Esophagus muscularis mucosa (tissue), 4 donors: ENCODE data around the gene KCNH4. TPM values are rescaled to one million over a fixed set of nuclear protein-coding genes. Genes with fewer than 3 reads are reported as not detected.

ENCODE experiments used
- DNase-seq: peaks from one replicate; pipeline ENCODE4 v3.0.0-alpha.2; 2017; ENCODE audit errors: extremely low spot score
- H3K27ac ChIP-seq, 4 donors: fragments of 200-600 bp; sonication (generic); replicated peaks in 1 of 4; 1 replicate in 3 of 4; 2 replicates in 1 of 4; pipeline ENCODE4 v1.5.1; 2016 to 2019; ENCODE audit warnings: mild to moderate bottlenecking in 1 of 4
- H3K27me3 ChIP-seq, 4 donors: fragments of 200-600 bp; sonication (generic); one replicate each; pipeline versions ENCODE4 v1.5.1 to v1.6.0; 2016 to 2019
- H3K36me3 ChIP-seq, 4 donors: fragments of 200-600 bp; sonication (generic); one replicate each; pipeline ENCODE4 v1.5.1; 2016 to 2019
- H3K4me1 ChIP-seq, 4 donors: fragments of 200-600 bp; sonication (generic); one replicate each; pipeline ENCODE4 v1.5.1; 2016 to 2019
- H3K4me3 ChIP-seq, 4 donors: fragments of 200-600 bp; sonication (generic); 1 replicate in 2 of 4; 2 replicates in 2 of 4; pipeline ENCODE4 v1.5.1; 2016 to 2019; ENCODE audit warnings: mild to moderate bottlenecking in 4 of 4, moderate library complexity in 1 of 4
- H3K9me3 ChIP-seq, 4 donors: fragments of 200-600 bp; sonication (generic); 1 replicate in 3 of 4; 2 replicates in 1 of 4; pipeline ENCODE4 v1.5.1; 2016 to 2019
- CTCF ChIP-seq, 3 experiments: fragments of 200-600 bp in 2 of 3; fragments of 450-650 bp in 1 of 3; sonication (generic) in 2 of 3; IDR thresholded peaks; one replicate each; pipeline ENCODE4 v1.5.1; 2017 to 2019; ENCODE audit warnings: antibody characterized with exemption in 3 of 3, mild to moderate bottlenecking in 2 of 3, moderate library complexity in 1 of 3
- EP300 ChIP-seq: sonication (generic); formaldehyde crosslinking; IDR thresholded peaks from one replicate; pipeline ENCODE4 v1.6.1; 2017; ENCODE audit warnings: antibody characterized with exemption
- POLR2A ChIP-seq: fragments of 450-650 bp; IDR thresholded peaks from one replicate; pipeline ENCODE4 v1.6.1; 2017; ENCODE audit warnings: antibody characterized with exemption, moderate library complexity, mild to moderate bottlenecking, low read depth
- POLR2AphosphoS5 ChIP-seq, 2 donors: sonication (generic); formaldehyde crosslinking; IDR thresholded peaks; one replicate each; pipeline ENCODE4 v1.6.1; 2017; ENCODE audit warnings: antibody characterized with exemption in 2 of 2
- WGBS: methylation state at CpG from one replicate; pipeline ENCODE4 v1.1.5; 2018; 5-methylcytosine and 5-hydroxymethylcytosine counted together
- intact Hi-C: fragments of 100-400 bp; cut with DNase I; formaldehyde crosslinking; loops from one replicate; pipeline ENCODE4 v1.15.1; 2023
- total RNA-seq, 4 donors: library from RNA; depleted of rRNA; stranded (reverse); fragments of >200 nt; gene quantifications; one replicate each; pipeline versions ENCODE4 v1.1.0 to v1.2.1, GENCODE V29; 2016

Gene KCNH4
- total RNA-seq, 4 donors from 2014 or later = 0.17 to 0.42 (median 0.26) TPM

GRCh38 chr17:42197564-42198156 is 16.7 kb upstream of the KCNH4 start:
- no peak for TF ChIP-seq CTCF (IDR thresholded peaks at IDR 0.05)
- no peak for TF ChIP-seq POLR2A
- no peak for TF ChIP-seq POLR2AphosphoS5 (IDR thresholded peaks at IDR 0.05)
- TF ChIP-seq EP300 = no peak
- H3K4me3 ChIP-seq = no peak overlapping the region
- H3K4me1 ChIP-seq = peaks cover 15 to 24% (median 21%) of the 10 kb centered on the region in 4 donors
- no peaks in the 10 kb centered on the region for H3K9me3 ChIP-seq
- no peaks in the 10 kb centered on the region for H3K27me3 ChIP-seq
- intact Hi-C loops = loop anchor here (10.0 kb wide), 1 partner anchor 97 kb away; no protein-coding TSS in a partner anchor
- 94% methylated on average over 8 of the region's 8 CpGs for WGBS
- no peak overlapping the region for H3K27ac ChIP-seq
- no peak for DNase-seq
- peaks cover 13 to 37% (median 25%) of the 10 kb centered on the region in 4 donors for H3K36me3 ChIP-seq

- DNase-seq = peak; percentile 95
- 19% methylated on average over 21 of the region's 24 CpGs for WGBS
- Histone ChIP-seq H3K4me3 (peak within 1 kb of the TSS; percentile 67 to 92 (median 80)), H3K9me3 (no peaks in the 10 kb centered on the region), H3K4me1 (peaks cover 15 to 31% (median 23%) of the 10 kb centered on the region in 4 donors), H3K36me3 (peaks cover 0 to 8% (median 3%) of the 10 kb centered on the region in 4 donors), H3K27ac (peak within 1 kb of the TSS; percentile 82 to 89 (median 84)), H3K27me3 (no peaks in the 10 kb centered on the region)
- no peak for TF ChIP-seq POLR2A
- peak; percentile 65 to 85 for TF ChIP-seq POLR2AphosphoS5 (IDR thresholded peaks at IDR 0.05)
- peak in 1 of 3 experiments; percentile 36 for TF ChIP-seq CTCF (IDR thresholded peaks at IDR 0.05)
- intact Hi-C loops = loop anchor here (10.0 kb wide), 1 partner anchor 101 kb away; no protein-coding TSS in a partner anchor
Observed at GRCh38 chr17:42193969-42194899, 13.3 kb upstream of the KCNH4 start, which contains the start of gene GHDC. Gene GHDC, minus strand, starts transcription at chr17:42194494. Its CDS starts 913 bp downstream, at chr17:42193581.

GRCh38 chr17:42193216-42193968 is 12.4 kb upstream of the KCNH4 start:
- TF ChIP-seq POLR2A = no peak
- TF ChIP-seq CTCF (IDR thresholded peaks at IDR 0.05) = no peak
- TF ChIP-seq POLR2AphosphoS5 (IDR thresholded peaks at IDR 0.05) = no peak
- TF ChIP-seq EP300 = no peak
- 79% methylated on average over 9 of the region's 12 CpGs for WGBS
- Histone ChIP-seq H3K36me3 (peaks cover 0 to 8% (median 0%) of the 10 kb centered on the region in 4 donors), H3K4me3 (peak overlapping the region; percentile 67 to 92 (median 80)), H3K27ac (peak overlapping the region; percentile 82 to 89 (median 84)), H3K9me3 (no peaks in the 10 kb centered on the region), H3K4me1 (peaks cover 15 to 31% (median 23%) of the 10 kb centered on the region in 4 donors), H3K27me3 (no peaks in the 10 kb centered on the region)
- intact Hi-C loops = loop anchor here (10.0 kb wide), 1 partner anchor 101 kb away; no protein-coding TSS in a partner anchor
- DNase-seq = no peak

- H3K4me3 ChIP-seq = no peak overlapping the region
- H3K4me1 ChIP-seq = peaks cover 15 to 31% (median 23%) of the 10 kb centered on the region in 4 donors
- intact Hi-C loops = loop anchor here (10.0 kb wide), 1 partner anchor 102 kb away; no protein-coding TSS in a partner anchor
- TF ChIP-seq POLR2A = no peak
- DNase-seq = no peak
- H3K27ac ChIP-seq = no peak overlapping the region
- H3K27me3 ChIP-seq = no peaks in the 10 kb centered on the region
- H3K36me3 ChIP-seq = peaks cover 0 to 8% (median 0%) of the 10 kb centered on the region in 4 donors
- no peaks in the 10 kb centered on the region for H3K9me3 ChIP-seq
- 95% methylated on average over 11 of the region's 23 CpGs for WGBS
Observed at GRCh38 chr17:42192189-42193126, 11.5 kb upstream of the KCNH4 start.
